Ishikawa (cell line): ENCODE measurements around the gene WWOX.

Experiments used
- CEBPB ChIP-seq: IDR thresholded peaks from 2 replicates; pipeline ENCODE4 v1.6.1; 2012
- CREB1 ChIP-seq: IDR thresholded peaks from 2 replicates; pipeline ENCODE4 v1.6.1; 2012; ENCODE audit warnings: low read depth
- EGR1 ChIP-seq: IDR thresholded peaks from 2 replicates; pipeline ENCODE4 v1.6.1; 2012
- EP300 ChIP-seq: IDR thresholded peaks from 2 replicates; pipeline ENCODE4 v1.6.1; 2012; ENCODE audit warnings: borderline replicate concordance
- FOXM1 ChIP-seq: IDR thresholded peaks from 2 replicates; pipeline ENCODE4 v1.6.1; 2012; ENCODE audit warnings: low read depth, borderline replicate concordance
- MAX ChIP-seq: IDR thresholded peaks from 2 replicates; pipeline ENCODE4 v1.6.1; 2012
- NFIC ChIP-seq: IDR thresholded peaks from 2 replicates; pipeline ENCODE4 v1.6.1; 2012
- RAD21 ChIP-seq: IDR thresholded peaks from 2 replicates; pipeline ENCODE4 v1.6.1; 2012; ENCODE audit warnings: low read depth
- REST ChIP-seq: IDR thresholded peaks from 2 replicates; pipeline ENCODE4 v1.6.1; 2012; ENCODE audit warnings: low read depth, mild to moderate bottlenecking
- TAF1 ChIP-seq: IDR thresholded peaks from 2 replicates; pipeline ENCODE4 v1.6.1; 2012; ENCODE audit warnings: low read depth, mild to moderate bottlenecking
- TCF12 ChIP-seq: IDR thresholded peaks from 2 replicates; pipeline ENCODE4 v1.6.1; 2012; ENCODE audit warnings: low read depth
- TEAD4 ChIP-seq: IDR thresholded peaks from 2 replicates; pipeline ENCODE4 v1.6.1; 2012
- USF1 ChIP-seq: IDR thresholded peaks from 2 replicates; pipeline ENCODE4 v1.6.1; 2012
- YY1 ChIP-seq: IDR thresholded peaks from 2 replicates; pipeline ENCODE4 v1.6.1; 2012; ENCODE audit warnings: low read depth
- ZBTB7A ChIP-seq: IDR thresholded peaks from 2 replicates; pipeline ENCODE4 v1.6.1; 2012; ENCODE audit warnings: low read depth

Gene WWOX

GRCh38 chr16:78129349-78129748 is 29.9 kb downstream of the WWOX start:
- TF ChIP-seq EGR1 (no peak), USF1 (no peak), TAF1 (no peak), REST (no peak), EP300 (no peak), ZBTB7A (no peak), CREB1 (no peak), RAD21 (no peak), TCF12 (no peak), FOXM1 (no peak), YY1 (no peak), TEAD4 (no peak)

GRCh38 chr16:78130083-78130608 is 30.7 kb downstream of the WWOX start:
- no peak for TF ChIP-seq USF1
- no peak for TF ChIP-seq CEBPB
- no peak for TF ChIP-seq NFIC
- TF ChIP-seq YY1: no peak
- no peak for TF ChIP-seq ZBTB7A
- TF ChIP-seq RAD21: no peak
- TF ChIP-seq REST: no peak
- TF ChIP-seq CREB1: no peak
- no peak for TF ChIP-seq TEAD4
- TF ChIP-seq EGR1: no peak
- no peak for TF ChIP-seq FOXM1
- TF ChIP-seq TAF1: no peak

- TF ChIP-seq ZBTB7A (no peak), NFIC (no peak), TAF1 (no peak), TCF12 (no peak), EGR1 (no peak), RAD21 (no peak), EP300 (no peak), TEAD4 (no peak), CREB1 (no peak), FOXM1 (no peak)
Measured at GRCh38 chr16:78130950-78131349, 31.5 kb downstream of the WWOX start.

GRCh38 chr16:78133919-78134318 is 34.5 kb downstream of the WWOX start:
- TF ChIP-seq FOXM1: no peak

- TF ChIP-seq TCF12 (no peak), TEAD4 (no peak), TAF1 (no peak), REST (no peak), NFIC (no peak), CEBPB (no peak), FOXM1 (no peak), MAX (no peak)
Measured at GRCh38 chr16:78134944-78135619, 35.6 kb downstream of the WWOX start.
